ENCODE results near the gene KIF24. TPM values are rescaled to one million over a fixed set of nuclear protein-coding genes. Genes with fewer than 3 reads are reported as not detected.

The KIF24 gene
- total and polyA plus RNA-seq, 2 experiments from 2014 or later = 0.71 to 1.3 TPM

GRCh38 chr9:34376596-34377403 is 47.7 kb upstream of the KIF24 start, which contains the start of gene MYORG:
Gene MYORG, minus strand, starts transcription at chr9:34376898. Its CDS starts 3,955 bp downstream, at chr9:34372943.
- Histone ChIP-seq H3K36me3 (replicated peaks; ENCODE audit: insufficient read depth, low read depth) (no peaks in the 10 kb centered on the region), H3K4me3 (peak within 1 kb of the TSS; percentile 43), H3K79me2 (peaks cover 6% of the 10 kb centered on the region), H3K4me1 (ENCODE audit: insufficient read depth) (peaks cover 21% of the 10 kb centered on the region), H3K9me3 (ENCODE audit: low read depth) (no peaks in the 10 kb centered on the region), H3K27me3 (peaks cover 7% of the 10 kb centered on the region), H3K9me2 (replicated peaks; ENCODE audit: insufficient read depth) (no peaks in the 10 kb centered on the region), H4K20me1 (ENCODE audit: insufficient read depth, poor library complexity, severe bottlenecking) (no peaks in the 10 kb centered on the region), H3K27ac (peak within 1 kb of the TSS; percentile 88), H3K4me2 (peak within 1 kb of the TSS; percentile 81), H2AFZ (peak within 1 kb of the TSS; percentile 43)
- under 1% methylated on average over 51 of the region's 54 CpGs for WGBS (ENCODE audit: low lambda C conversion rate, missing lambda C conversion rate)
- TF ChIP-seq CTCF (IDR thresholded peaks at IDR 0.05; ENCODE audit: poor library complexity) (no peak), EZH2phosphoT487 (IDR thresholded peaks at IDR 0.05; ENCODE audit: low read depth, severe bottlenecking, unreplicated experiment) (no peak), EZH2 (IDR thresholded peaks at IDR 0.05; ENCODE audit: borderline replicate concordance) (no peak)
- peak; percentile 97 for DNase-seq (ENCODE audit: low spot score)

- Histone ChIP-seq H3K27me3 (no peaks in the 10 kb centered on the region), H3K27ac (peak overlapping the region; percentile 88), H3K4me1 (ENCODE audit: insufficient read depth) (peaks cover 18% of the 10 kb centered on the region), H3K79me2 (peaks cover 6% of the 10 kb centered on the region), H3K9me2 (replicated peaks; ENCODE audit: insufficient read depth) (no peaks in the 10 kb centered on the region), H3K4me2 (peak overlapping the region; percentile 81), H3K9me3 (ENCODE audit: low read depth) (no peaks in the 10 kb centered on the region), H2AFZ (peak overlapping the region; percentile 43), H3K36me3 (replicated peaks; ENCODE audit: insufficient read depth, low read depth) (no peaks in the 10 kb centered on the region), H3K4me3 (peak overlapping the region; percentile 43), H4K20me1 (ENCODE audit: insufficient read depth, poor library complexity, severe bottlenecking) (no peaks in the 10 kb centered on the region)
- TF ChIP-seq CTCF (IDR thresholded peaks at IDR 0.05; ENCODE audit: poor library complexity) (no peak), EZH2 (IDR thresholded peaks at IDR 0.05; ENCODE audit: borderline replicate concordance) (no peak), EZH2phosphoT487 (IDR thresholded peaks at IDR 0.05; ENCODE audit: low read depth, severe bottlenecking, unreplicated experiment) (no peak)
- 7% methylated on average over 19 of the region's 22 CpGs for WGBS (ENCODE audit: low lambda C conversion rate, missing lambda C conversion rate)
- peak; percentile 75 for DNase-seq (ENCODE audit: low spot score)
Measured at GRCh38 chr9:34375901-34376595, 47.0 kb upstream of the KIF24 start.

- DNase-seq (ENCODE audit: low spot score) = peak; percentile 78
- H3K9me3 ChIP-seq (ENCODE audit: low read depth) = no peaks in the 10 kb centered on the region
- no peak overlapping the region for H2AFZ ChIP-seq
- H3K27ac ChIP-seq = peak overlapping the region; percentile 88
- no peaks in the 10 kb centered on the region for H4K20me1 ChIP-seq (ENCODE audit: insufficient read depth, poor library complexity, severe bottlenecking)
- no peaks in the 10 kb centered on the region for H3K9me2 ChIP-seq (replicated peaks; ENCODE audit: insufficient read depth)
- H3K4me2 ChIP-seq = peak overlapping the region; percentile 81
- peaks cover 6% of the 10 kb centered on the region for H3K79me2 ChIP-seq
- H3K4me3 ChIP-seq = no peak overlapping the region
- H3K4me1 ChIP-seq (ENCODE audit: insufficient read depth) = peaks cover 10% of the 10 kb centered on the region
- H3K27me3 ChIP-seq = no peaks in the 10 kb centered on the region
- no peaks in the 10 kb centered on the region for H3K36me3 ChIP-seq (replicated peaks; ENCODE audit: insufficient read depth, low read depth)
- 21% methylated on average over 5 of the region's 5 CpGs for WGBS (ENCODE audit: low lambda C conversion rate, missing lambda C conversion rate)
- no peak for TF ChIP-seq CTCF (IDR thresholded peaks at IDR 0.05; ENCODE audit: poor library complexity)
- no peak for TF ChIP-seq EZH2phosphoT487 (IDR thresholded peaks at IDR 0.05; ENCODE audit: low read depth, severe bottlenecking, unreplicated experiment)
- no peak for TF ChIP-seq EZH2 (IDR thresholded peaks at IDR 0.05; ENCODE audit: borderline replicate concordance)
Measured at GRCh38 chr9:34374905-34375552, 46.0 kb upstream of the KIF24 start.
